AG20443 (cell line): ENCODE data around the gene PUS3.

ENCODE experiments used
- DNase-seq: peaks from one replicate; pipeline ENCODE4 v3.0.0; 2012; ENCODE audit warnings: low spot score, mixed read lengths

The PUS3 gene

DNA sequence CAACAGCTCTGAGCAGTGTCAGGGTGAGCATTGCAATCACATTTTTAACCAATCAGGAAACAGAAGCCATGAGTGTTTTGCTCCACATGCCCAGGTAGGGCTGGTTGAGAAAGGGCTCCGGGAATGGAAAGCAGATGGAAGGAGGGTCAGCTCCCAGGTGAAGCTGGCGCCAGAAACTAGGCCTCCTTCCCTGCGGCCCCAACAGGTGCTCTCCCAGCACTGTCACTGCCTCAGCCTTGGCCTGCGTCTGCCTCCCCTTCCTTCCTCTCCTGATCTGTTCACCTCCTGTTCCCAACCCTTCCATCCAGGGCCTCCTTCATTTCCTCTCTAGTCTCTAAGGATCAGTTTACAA, 38.2 kb upstream of the PUS3 start:
- no peak for DNase-seq

- no peak for DNase-seq
Observed at GRCh38 chr11:125940145-125940544, 37.1 kb upstream of the PUS3 start.

GRCh38 chr11:125939081-125939521, 36.1 kb upstream of the PUS3 start:
- no peak for DNase-seq

DNA sequence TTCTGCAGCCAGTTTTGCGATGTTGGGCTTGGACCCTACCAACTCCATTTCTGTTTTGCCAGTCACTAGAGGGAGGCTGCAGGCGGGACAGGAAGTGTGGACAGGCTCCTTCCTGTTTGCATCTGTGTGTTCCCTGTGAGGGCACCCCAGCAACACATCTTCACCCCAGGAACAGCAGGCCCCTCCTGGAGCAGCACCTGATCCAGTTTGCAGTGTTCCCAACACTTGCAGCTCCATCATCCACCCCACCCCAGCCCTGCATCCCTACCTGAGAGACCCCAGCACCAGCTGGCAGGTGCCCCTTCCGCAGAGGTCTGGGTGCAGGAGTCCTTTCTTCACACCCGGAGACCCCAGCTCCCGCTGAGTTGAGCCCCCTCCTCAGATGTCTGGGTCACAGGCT, 35.4 kb upstream of the PUS3 start:
- no peak for DNase-seq

GRCh38 chr11:125935618-125936199, 32.7 kb upstream of the PUS3 start:
- no peak for DNase-seq

GRCh38 chr11:125935056-125935455, 32.0 kb upstream of the PUS3 start:
- no peak for DNase-seq

DNA sequence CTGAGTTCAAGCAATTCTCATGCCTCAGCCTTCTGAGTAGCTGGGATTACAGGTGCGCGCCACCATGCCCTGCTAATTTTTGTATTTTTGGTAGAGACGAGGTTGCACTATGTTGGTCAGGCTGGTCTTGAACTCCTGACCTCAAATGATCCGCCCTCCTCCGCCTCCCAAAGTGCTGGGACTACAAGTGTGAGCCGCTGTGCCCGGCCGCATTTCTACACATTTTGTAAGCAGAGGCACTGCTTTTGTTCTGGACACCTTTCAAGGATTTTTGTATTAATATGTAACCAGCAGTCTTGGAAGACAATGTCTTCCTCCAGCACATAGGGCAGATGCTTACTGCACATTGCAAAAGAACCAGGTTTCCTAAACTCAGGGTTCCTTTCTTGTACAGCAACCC, 31.5 kb upstream of the PUS3 start:
- DNase-seq = no peak

DNA sequence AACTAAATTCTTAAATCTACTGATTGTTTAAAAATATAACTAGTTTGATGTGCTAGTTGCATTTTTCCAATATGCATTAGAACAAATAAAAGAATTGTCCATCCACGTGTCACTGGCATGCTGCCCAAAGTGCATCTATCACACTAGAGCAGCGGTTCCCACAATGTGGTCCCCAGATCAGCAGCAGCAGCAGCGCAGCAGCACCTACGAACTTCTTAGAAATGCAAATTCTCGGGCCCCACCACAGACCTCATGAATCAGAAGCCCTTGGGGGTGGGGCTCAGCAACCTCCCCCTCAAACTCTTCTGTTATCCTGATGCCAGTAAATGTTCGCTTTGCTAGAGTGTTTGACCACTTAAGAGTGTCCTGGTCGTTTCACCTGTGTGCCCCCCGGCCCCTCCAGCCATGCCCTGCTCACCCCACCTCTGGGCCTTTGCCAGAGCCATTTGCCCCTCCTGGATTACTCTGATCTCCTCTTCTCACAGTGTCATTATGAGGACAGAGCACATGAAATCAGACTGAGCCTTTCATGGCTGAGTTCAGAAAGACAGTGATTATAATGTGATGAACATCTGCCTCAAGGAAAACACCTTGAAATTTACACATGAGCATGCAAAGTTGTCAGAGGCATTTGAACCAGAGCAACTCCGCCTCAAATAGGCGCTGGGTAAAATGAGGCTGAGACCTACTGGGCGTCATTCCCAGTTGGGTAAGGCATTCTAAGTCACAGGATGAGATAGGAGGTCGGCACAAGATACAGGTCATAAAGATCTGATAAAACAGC, 30.2 kb upstream of the PUS3 start:
- DNase-seq = no peak

GRCh38 chr11:125932301-125932700, 29.3 kb upstream of the PUS3 start:
- DNase-seq = no peak

GRCh38 chr11:125931668-125932067, 28.7 kb upstream of the PUS3 start:
- no peak for DNase-seq

DNA sequence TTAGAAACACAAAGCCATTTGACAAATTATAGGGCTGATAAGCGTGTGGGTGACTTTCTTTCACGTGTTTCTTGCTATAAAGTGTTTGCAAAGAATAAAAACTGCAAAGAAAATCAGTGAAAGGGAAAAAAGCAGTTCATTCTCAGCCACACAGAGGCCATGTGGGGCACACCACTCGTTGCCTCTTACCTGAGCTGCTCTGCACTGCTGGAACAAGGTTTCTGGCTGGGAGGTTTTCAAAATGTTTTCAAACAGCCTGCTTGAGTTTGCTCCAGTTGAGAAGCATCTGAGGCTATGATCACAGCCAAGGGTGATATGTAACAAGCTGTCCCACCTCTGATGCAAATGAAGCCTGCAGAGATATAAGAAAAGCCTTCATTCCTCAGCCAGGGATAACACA, 28.1 kb upstream of the PUS3 start:
- no peak for DNase-seq

- no peak for DNase-seq
Observed at GRCh38 chr11:125930076-125930450, 27.1 kb upstream of the PUS3 start.

- DNase-seq = no peak
Observed at GRCh38 chr11:125929445-125930075, 26.6 kb upstream of the PUS3 start.

DNA sequence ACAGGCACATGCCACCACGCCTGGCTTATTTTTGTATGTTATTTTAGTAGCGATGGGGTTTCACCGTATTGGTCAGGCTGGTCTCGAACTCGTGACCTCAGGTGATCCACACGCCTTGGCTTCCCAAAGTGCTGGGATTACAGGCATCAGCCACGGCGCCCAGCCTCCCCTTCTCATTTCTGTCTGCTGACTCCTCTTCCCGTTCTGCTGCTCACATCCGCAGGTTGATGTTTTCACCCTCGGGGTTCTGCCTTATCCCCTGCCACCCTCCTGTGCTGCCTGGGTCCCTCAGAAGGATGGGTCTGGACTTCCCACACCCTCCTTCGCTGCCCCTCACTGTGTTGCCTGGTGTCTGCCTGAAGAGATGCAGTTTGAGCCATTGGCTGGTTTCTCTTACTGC, 23.7 kb upstream of the PUS3 start:
- no peak for DNase-seq

- DNase-seq = no peak
Observed at GRCh38 chr11:125925804-125926203, 22.8 kb upstream of the PUS3 start.

GRCh38 chr11:125925247-125925740, 22.3 kb upstream of the PUS3 start:
- DNase-seq = no peak

DNA sequence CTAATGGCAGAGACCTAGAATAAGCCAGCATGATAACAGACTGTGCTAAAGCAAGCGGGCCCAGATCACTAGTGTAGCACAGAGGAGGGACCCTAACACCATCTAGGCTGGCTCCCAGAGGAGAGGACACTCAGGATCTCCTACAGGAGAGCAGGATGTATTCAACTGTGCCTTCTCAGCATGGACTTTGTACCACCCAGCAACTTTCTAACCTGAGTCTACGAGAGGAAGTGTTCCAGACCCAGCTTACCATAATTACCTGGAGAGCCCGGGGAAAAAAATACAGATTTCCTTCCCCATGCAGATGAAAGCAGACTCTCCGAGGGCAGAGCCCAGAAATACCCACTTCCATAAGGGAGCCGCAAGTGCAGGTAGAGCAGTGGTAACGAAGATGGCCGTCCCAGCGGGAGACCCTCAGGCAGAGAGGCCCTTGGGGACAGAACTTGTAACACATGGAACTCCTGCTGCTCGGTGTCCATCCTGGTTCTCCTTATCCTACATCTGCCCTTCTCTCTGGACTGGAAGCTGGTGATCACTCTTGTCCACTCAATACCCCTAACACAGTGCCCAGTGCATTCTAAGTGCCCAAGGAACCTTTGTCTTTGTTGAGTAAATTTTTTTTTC, 21.5 kb upstream of the PUS3 start:
- no peak for DNase-seq

- DNase-seq = no peak
Observed at GRCh38 chr11:125923633-125924032, 20.6 kb upstream of the PUS3 start.

DNA sequence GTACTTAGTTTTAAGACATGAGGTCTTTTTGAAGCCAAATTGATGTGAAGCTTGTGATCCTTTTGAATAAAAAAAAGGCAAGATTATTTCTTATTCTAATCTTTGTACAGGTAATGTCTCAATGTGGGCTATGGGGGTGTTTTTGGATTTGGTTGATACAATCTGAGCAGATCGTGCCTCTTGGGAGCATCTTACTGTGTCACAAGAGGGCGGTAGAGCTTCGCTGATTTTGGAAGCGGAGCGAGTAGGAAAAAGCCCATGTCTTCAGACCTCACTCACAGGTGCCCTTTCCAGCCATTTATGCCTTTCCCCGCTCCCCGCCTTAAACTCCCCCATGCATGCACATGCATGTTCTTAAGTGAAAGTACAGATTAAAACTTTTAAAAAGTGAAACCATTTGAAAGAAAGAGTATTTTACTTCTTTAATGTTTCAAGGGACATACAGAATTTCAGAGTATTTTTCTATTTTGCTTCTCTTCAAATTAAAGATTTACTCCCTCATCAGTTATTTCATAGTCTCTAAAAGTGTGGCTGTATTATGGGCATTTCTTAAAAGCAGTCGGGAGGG, 20.1 kb upstream of the PUS3 start:
- DNase-seq = peak; percentile 83

DNA sequence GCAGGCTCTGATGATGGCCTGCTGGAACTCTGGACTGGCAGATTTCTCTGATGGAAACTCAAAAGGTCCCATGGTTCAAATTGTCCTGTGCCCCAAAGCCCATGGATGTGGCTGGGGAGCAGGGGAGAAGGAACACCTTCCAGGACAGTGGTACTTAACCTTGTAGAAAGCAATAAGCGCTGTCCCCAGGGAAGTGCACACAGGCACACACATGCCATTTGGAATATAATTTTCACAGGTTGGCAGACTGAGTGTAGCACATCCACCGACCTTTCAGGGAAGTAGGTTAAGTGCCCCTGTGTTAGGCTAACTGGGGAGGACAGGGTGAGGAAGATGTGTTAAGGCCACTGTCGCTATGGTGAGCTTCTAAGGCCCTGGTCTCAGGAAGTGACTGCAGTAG, 19.1 kb upstream of the PUS3 start:
- no peak for DNase-seq

DNA sequence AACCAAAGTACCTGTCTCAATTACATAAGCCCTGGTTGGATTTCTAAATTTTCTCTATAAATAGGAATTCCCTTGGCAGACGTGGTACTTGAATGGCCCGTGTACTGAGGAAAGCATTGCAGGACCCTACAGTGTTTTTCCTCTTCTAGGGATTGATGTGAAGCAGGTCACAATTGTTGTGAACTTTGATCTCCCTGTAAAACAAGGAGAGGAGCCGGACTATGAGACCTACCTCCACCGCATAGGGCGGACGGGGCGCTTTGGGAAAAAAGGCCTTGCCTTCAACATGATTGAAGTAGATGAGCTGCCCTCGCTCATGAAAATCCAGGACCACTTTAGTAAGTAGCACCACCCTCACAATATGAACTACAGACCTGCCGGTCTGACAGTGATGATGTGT, 18.0 kb upstream of the PUS3 start:
- no peak for DNase-seq

DNA sequence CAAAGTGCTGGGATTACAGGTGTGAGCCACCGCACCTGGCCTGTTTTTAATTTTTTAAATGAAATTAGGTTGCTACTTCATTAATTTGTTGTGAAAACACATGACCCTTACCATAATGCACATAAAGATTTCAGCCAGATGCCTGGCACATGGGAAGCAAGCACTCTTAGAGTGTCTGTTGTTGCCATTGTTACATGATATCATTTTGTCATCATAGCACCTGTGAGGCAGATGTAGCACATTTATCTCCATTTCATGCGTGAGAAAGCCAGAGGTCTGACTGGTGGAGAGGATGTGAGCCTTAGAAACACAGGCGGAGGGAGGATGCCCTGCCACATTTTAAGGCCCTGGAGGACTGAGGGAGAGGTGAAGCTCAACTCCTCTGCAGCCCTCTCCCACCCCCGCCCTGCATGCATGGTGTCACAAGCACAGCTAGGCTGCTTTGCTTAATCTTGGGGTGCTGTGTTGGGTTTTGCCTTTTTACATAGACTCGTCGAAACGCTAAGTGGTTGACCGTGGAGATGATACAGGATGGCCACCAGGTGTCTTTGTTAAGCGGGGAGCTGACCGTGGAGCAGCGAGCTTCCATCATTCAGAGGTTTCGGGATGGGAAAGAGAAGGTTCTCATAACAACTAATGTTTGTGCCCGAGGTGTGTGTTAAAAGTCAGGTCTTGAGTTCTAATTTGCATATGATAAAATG, 15.3 kb upstream of the PUS3 start:
- DNase-seq = no peak
